Stimulated activated CD8-positive, alpha-beta memory T cell treated with anti-CD3 and anti-CD28 coated beads, Interleukin-2, amount 100 ng/mL, for 1 hour (primary cell): ENCODE data around the gene CHMP4B.

ENCODE experiments used
- DNase-seq, 2 donors: peaks; one replicate each; pipeline ENCODE4 v3.0.0-alpha.2; 2020; ENCODE audit warnings: low read depth in 2 of 2

CHMP4B gene

GRCh38 chr20:33863440-33864323 lies 52.5 kb downstream of the CHMP4B start:
- DNase-seq, result no peak

- no peak for DNase-seq
Measured at GRCh38 chr20:33864324-33864963, 53.3 kb downstream of the CHMP4B start.

GRCh38 chr20:33865761-33866370 lies 54.7 kb downstream of the CHMP4B start:
- no peak for DNase-seq

GRCh38 chr20:33866398-33867100 lies 55.4 kb downstream of the CHMP4B start:
- no peak for DNase-seq

- no peak for DNase-seq
Measured at GRCh38 chr20:33868042-33868441, 56.9 kb downstream of the CHMP4B start.

GRCh38 chr20:33868595-33868994 lies 57.4 kb downstream of the CHMP4B start:
- DNase-seq, result no peak

- no peak for DNase-seq
Measured at GRCh38 chr20:33869283-33869682, 58.1 kb downstream of the CHMP4B start.

- no peak for DNase-seq
Measured at GRCh38 chr20:33871362-33871761, 60.2 kb downstream of the CHMP4B start.

- no peak for DNase-seq
Measured at GRCh38 chr20:33874129-33874528, 63.0 kb downstream of the CHMP4B start.

- no peak for DNase-seq
Measured at GRCh38 chr20:33875055-33875454, 63.9 kb downstream of the CHMP4B start.

- no peak for DNase-seq
Measured at GRCh38 chr20:33875534-33876026, 64.4 kb downstream of the CHMP4B start.

- DNase-seq, result no peak
Measured at GRCh38 chr20:33878583-33878982, 67.4 kb downstream of the CHMP4B start.

GRCh38 chr20:33880396-33880795 lies 69.2 kb downstream of the CHMP4B start:
- DNase-seq, result no peak

- no peak for DNase-seq
Measured at GRCh38 chr20:33881989-33882388, 70.8 kb downstream of the CHMP4B start.

- DNase-seq, result no peak
Measured at GRCh38 chr20:33882481-33882880, 71.3 kb downstream of the CHMP4B start.

GRCh38 chr20:33883164-33883563 lies 72.0 kb downstream of the CHMP4B start:
- no peak for DNase-seq

GRCh38 chr20:33884633-33885032 lies 73.5 kb downstream of the CHMP4B start:
- no peak for DNase-seq

- DNase-seq, result no peak
Measured at GRCh38 chr20:33889312-33889711, 78.2 kb downstream of the CHMP4B start.

GRCh38 chr20:33890557-33890956 lies 79.4 kb downstream of the CHMP4B start:
- no peak for DNase-seq

GRCh38 chr20:33893314-33893713 lies 82.2 kb downstream of the CHMP4B start:
- no peak for DNase-seq

- no peak for DNase-seq
Measured at GRCh38 chr20:33894798-33895197, 83.7 kb downstream of the CHMP4B start.

- DNase-seq, result no peak
Measured at GRCh38 chr20:33896509-33896908, 85.4 kb downstream of the CHMP4B start.
